GM23248 (cell line): ENCODE data around the gene RIC8A. TPM values are rescaled to one million over a fixed set of nuclear protein-coding genes. Genes with fewer than 3 reads are reported as not detected.
A peak's percentile ranks its signal among the peaks of the same experiment; 100 is the strongest.

ENCODE experiments used
- DNase-seq: peaks from one replicate; pipeline ENCODE4 v3.0.0-alpha.2; 2015
- H2AFZ ChIP-seq: fragments of 200-600 bp; sonication (generic); 2 replicates; pipeline ENCODE4 v1.6.1; 2016; ENCODE audit warnings: antibody characterized with exemption
- H3F3A ChIP-seq: fragments of 200-600 bp; sonication (generic); 2 replicates; pipeline ENCODE4 v1.6.1; 2016; ENCODE audit warnings: mild to moderate bottlenecking, antibody characterized with exemption, mixed run types; ENCODE audit not compliant: insufficient read depth
- H3K27ac ChIP-seq: fragments of 200-600 bp; sonication (generic); 2 replicates; pipeline ENCODE4 v1.5.1; 2016; ENCODE audit warnings: mild to moderate bottlenecking
- H3K27me3 ChIP-seq: fragments of 200-600 bp; sonication (generic); replicated peaks from 2 replicates; pipeline ENCODE4 v1.6.1; 2016; ENCODE audit warnings: mild to moderate bottlenecking; ENCODE audit not compliant: insufficient read depth
- H3K36me3 ChIP-seq: fragments of 200-600 bp; sonication (generic); 2 replicates; pipeline ENCODE4 v1.6.1; 2016; ENCODE audit warnings: low read depth, mild to moderate bottlenecking
- H3K4me1 ChIP-seq: fragments of 200-600 bp; sonication (generic); 2 replicates; pipeline ENCODE4 v1.6.1; 2016; ENCODE audit warnings: mild to moderate bottlenecking; ENCODE audit not compliant: insufficient read depth
- H3K4me2 ChIP-seq: fragments of 200-600 bp; sonication (generic); one replicate; pipeline ENCODE4 v1.6.1; 2016; ENCODE audit warnings: mild to moderate bottlenecking; ENCODE audit not compliant: unreplicated experiment
- H3K4me3 ChIP-seq: fragments of 200-600 bp; sonication (generic); 2 replicates; pipeline ENCODE4 v1.5.1; 2016; ENCODE audit warnings: mild to moderate bottlenecking
- H3K79me2 ChIP-seq: fragments of 200-600 bp; sonication (generic); 2 replicates; pipeline ENCODE4 v1.6.1; 2016; ENCODE audit warnings: mild to moderate bottlenecking; ENCODE audit not compliant: insufficient read depth
- H3K9ac ChIP-seq: fragments of 200-600 bp; sonication (generic); 2 replicates; pipeline ENCODE4 v1.6.1; 2016; ENCODE audit warnings: mild to moderate bottlenecking
- H3K9me2 ChIP-seq: fragments of 200-600 bp; sonication (generic); 2 replicates; pipeline ENCODE4 v1.6.1; 2016; ENCODE audit warnings: mixed run types, mild to moderate bottlenecking, moderate library complexity; ENCODE audit not compliant: insufficient read depth
- H3K9me3 ChIP-seq: fragments of 200-600 bp; sonication (generic); one replicate; pipeline ENCODE4 v1.6.1; 2017; ENCODE audit warnings: low read depth
- H4K20me1 ChIP-seq: fragments of 200-600 bp; sonication (generic); 2 replicates; pipeline ENCODE4 v1.6.0; 2016; ENCODE audit not compliant: insufficient read depth
- EZH2 ChIP-seq: fragments of 200-600 bp; sonication (generic); IDR thresholded peaks from 2 replicates; pipeline ENCODE4 v1.6.1; 2018; ENCODE audit warnings: antibody characterized with exemption, mild to moderate bottlenecking; ENCODE audit not compliant: insufficient read depth, poor library complexity, severe bottlenecking
- EZH2phosphoT487 ChIP-seq: fragments of 200-600 bp; sonication (generic); IDR thresholded peaks from 2 replicates; pipeline ENCODE4 v1.6.1; 2018; ENCODE audit warnings: antibody characterized with exemption, moderate library complexity, mild to moderate bottlenecking, low read depth; ENCODE audit not compliant: insufficient read depth
- WGBS, 2 experiments: methylation state at CpG; one replicate each; pipeline ENCODE4 v1.1.6; 2015 to 2017; ENCODE audit warnings: low lambda C conversion rate in 2 of 2, low coverage in 1 of 2; ENCODE audit errors: missing lambda C conversion rate in 2 of 2; 5-methylcytosine and 5-hydroxymethylcytosine counted together
- in situ Hi-C: fragments of 300-500 bp; cut with MboI; formaldehyde crosslinking; loops from 2 replicates; pipeline ENCODE4 v1.15.0; 2020
- polyA plus RNA-seq: library from polyadenylated mRNA; unstranded; fragments of >200 nt; fragmentation: Nextera tagmentation; extraction: Ambion mirVana; gene quantifications from 2 replicates; pipeline ENCODE4 v1.2.1, GENCODE V29; 2016
- total RNA-seq: library from RNA; depleted of rRNA; stranded (reverse); fragments of >200 nt; shearing (Covaris generic); gene quantifications from 2 replicates; pipeline ENCODE4 v1.2.3, GENCODE V29; 2014

RIC8A gene
- total and polyA plus RNA-seq, 2 experiments from 2014 or later: 132 to 220 TPM

- no peaks in the 10 kb centered on the region for H3K9me3 ChIP-seq
- in situ Hi-C loops: no loop called here
- H3K4me3 ChIP-seq: no peak overlapping the region
- H3K4me2 ChIP-seq: no peak overlapping the region
- no peak overlapping the region for H3K9ac ChIP-seq
- 87 to 89% methylated on average over 20 of the region's 20 CpGs for WGBS, 2 experiments
- H3K36me3 ChIP-seq: 0 out of 2 replicates have a peak, but pooled peaks cover 6% of the 10 kb centered on the region
- TF ChIP-seq EZH2phosphoT487 (no peak), EZH2 (no peak)
- H2AFZ ChIP-seq: no peak overlapping the region
- H3K4me1 ChIP-seq: peaks cover 3% of the 10 kb centered on the region; the same call in 1 of the 2 replicates
- H3K9me2 ChIP-seq: no peaks in the 10 kb centered on the region
- no peak for DNase-seq
- no peaks in the 10 kb centered on the region for H4K20me1 ChIP-seq
- no peaks in the 10 kb centered on the region for H3K27me3 ChIP-seq
- H3F3A ChIP-seq: peaks cover 7% of the 10 kb centered on the region; the same call in 1 of the 2 replicates
- H3K79me2 ChIP-seq: peaks cover 39% of the 10 kb centered on the region
- no peak overlapping the region for H3K27ac ChIP-seq
Measured at GRCh38 chr11:232783-233565, 25.5 kb downstream of the RIC8A start.

GRCh38 chr11:235180-235579 lies 27.7 kb downstream of the RIC8A start:
- H3K27me3 ChIP-seq: no peaks in the 10 kb centered on the region
- peaks cover 12% of the 10 kb centered on the region; the same call in 1 of the 2 replicates for H3K4me1 ChIP-seq
- peaks cover 53% of the 10 kb centered on the region for H3K79me2 ChIP-seq
- H3K9me3 ChIP-seq: no peaks in the 10 kb centered on the region
- no peaks in the 10 kb centered on the region; the same call in 1 of the 2 replicates for H3K36me3 ChIP-seq
- peak overlapping the region; percentile 89 for H3K27ac ChIP-seq
- in situ Hi-C loops: no loop called here
- H3K9ac ChIP-seq: peak overlapping the region; percentile 94
- H3K9me2 ChIP-seq: no peaks in the 10 kb centered on the region
- H3K4me3 ChIP-seq: peak overlapping the region; percentile 99
- TF ChIP-seq EZH2 (no peak), EZH2phosphoT487 (no peak)
- H3K4me2 ChIP-seq: peak overlapping the region; percentile 81
- no peak for DNase-seq
- H4K20me1 ChIP-seq: no peaks in the 10 kb centered on the region
- H3F3A ChIP-seq: peaks cover 7% of the 10 kb centered on the region; the same call in 1 of the 2 replicates
- 0 out of 2 replicates have a peak overlapping the region, but pooled peaks have one; percentile 76 for H2AFZ ChIP-seq
- WGBS, 2 experiments: 86 to 88% methylated on average over 8 of the region's 8 CpGs

- in situ Hi-C loops: no loop called here
Measured at GRCh38 chr11:235609-235996, 28.1 kb downstream of the RIC8A start.

GRCh38 chr11:235997-236773 lies 28.7 kb downstream of the RIC8A start, which contains the start of gene SIRT3:
Gene SIRT3 (minus strand): TSS chr11:236342. CDS start chr11:236328, 14 bp downstream.
- peaks cover 12% of the 10 kb centered on the region; the same call in 1 of the 2 replicates for H3K4me1 ChIP-seq
- in situ Hi-C loops: no loop called here
- peaks cover 63% of the 10 kb centered on the region for H3K79me2 ChIP-seq
- TF ChIP-seq EZH2phosphoT487: no peak
- TF ChIP-seq EZH2: no peak
- H3K9me2 ChIP-seq: no peaks in the 10 kb centered on the region
- peak within 1 kb of the TSS; percentile 91 for H2AFZ ChIP-seq
- peak within 1 kb of the TSS; percentile 96 for H3K4me2 ChIP-seq
- H3K27ac ChIP-seq: peak within 1 kb of the TSS; percentile 89
- H4K20me1 ChIP-seq: no peaks in the 10 kb centered on the region
- no peaks in the 10 kb centered on the region for H3K27me3 ChIP-seq
- DNase-seq: peak; percentile 87
- H3K4me3 ChIP-seq: peak within 1 kb of the TSS; percentile 99
- peaks cover 7% of the 10 kb centered on the region; the same call in 1 of the 2 replicates for H3F3A ChIP-seq
- no peaks in the 10 kb centered on the region for H3K9me3 ChIP-seq
- peak within 1 kb of the TSS; percentile 94 for H3K9ac ChIP-seq
- WGBS, 2 experiments: 1 to 3% methylated on average over 28 to 51 of the region's 70 CpGs
- peaks cover 1% of the 10 kb centered on the region; the same call in 1 of the 2 replicates for H3K36me3 ChIP-seq

More at GRCh38 chr11:235609-235996, 28.1 kb downstream of the RIC8A start:
- peaks cover 7% of the 10 kb centered on the region; the same call in 1 of the 2 replicates for H3F3A ChIP-seq
- no peaks in the 10 kb centered on the region for H4K20me1 ChIP-seq
- H3K9me2 ChIP-seq: no peaks in the 10 kb centered on the region
- peak overlapping the region; percentile 76 for H2AFZ ChIP-seq
- H3K4me3 ChIP-seq: peak overlapping the region; percentile 99
- peaks cover 12% of the 10 kb centered on the region; the same call in 1 of the 2 replicates for H3K4me1 ChIP-seq
- H3K9me3 ChIP-seq: no peaks in the 10 kb centered on the region
- peak overlapping the region; percentile 89 for H3K27ac ChIP-seq
- no peak for DNase-seq
- TF ChIP-seq EZH2phosphoT487 (no peak), EZH2 (no peak)
- H3K79me2 ChIP-seq: peaks cover 58% of the 10 kb centered on the region
- no peaks in the 10 kb centered on the region; the same call in 1 of the 2 replicates for H3K36me3 ChIP-seq
- H3K4me2 ChIP-seq: peak overlapping the region; percentile 81
- H3K27me3 ChIP-seq: no peaks in the 10 kb centered on the region
- peak overlapping the region; percentile 94 for H3K9ac ChIP-seq
- WGBS, 2 experiments: 1 to 2% methylated on average over 13 of the region's 13 CpGs
